ENCODE results near the gene NRG2.

DNA sequence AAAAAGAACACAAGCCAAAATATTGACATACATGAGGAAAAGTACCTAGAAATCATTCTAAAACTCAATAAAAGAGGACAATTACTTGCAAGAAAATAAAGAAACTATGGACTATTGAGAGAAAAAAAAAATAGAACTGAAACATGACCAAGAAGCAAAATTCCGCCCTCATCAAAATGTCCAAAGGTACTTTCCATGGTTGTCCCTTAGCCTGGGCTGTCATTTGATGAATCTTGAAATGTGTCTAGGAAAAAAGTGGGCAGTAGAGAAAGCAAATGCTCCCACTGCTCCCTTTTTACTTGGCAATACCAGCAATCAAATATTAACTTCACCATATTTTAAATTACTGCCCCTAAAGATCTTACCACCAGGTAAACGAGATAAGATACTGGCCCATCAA lies 10.8 kb downstream of the NRG2 start:
- TF ChIP-seq CTCF (IDR thresholded peaks at IDR 0.05) (no peak), POLR2AphosphoS5 (IDR thresholded peaks at IDR 0.05) (no peak)

All from prostate gland (tissue), 2 donors.